NK-92 (cell line): Measurements from ENCODE around the gene RIBC1.
A peak's percentile ranks its signal among the peaks of the same experiment; 100 is the strongest.
"Not testable (repeated sequence)": the region's sequence is repeated elsewhere in the genome, so short reads cannot be mapped to it uniquely, and the experiment has no call there.

Experiments
- DNase-seq: peaks from one replicate; lab custom pipeline; 2025; ENCODE audit not compliant: unreplicated experiment; lab: John Stamatoyannopoulos, UW

The RIBC1 gene

GRCh38 chrX:53422861-53423306 lies at the start of gene RIBC1:
Gene RIBC1, plus strand, starts transcription at chrX:53422873. Its CDS starts 3,404 bp downstream, at chrX:53426277.
- DNase-seq, result no peak

- DNase-seq, result no peak
These were observed 49.4 kb upstream of the RIBC1 start for GRCh38 chrX:53373307-53373706.

GRCh38 chrX:53374222-53374820 lies 48.4 kb upstream of the RIBC1 start:
- DNase-seq, result no peak

- DNase-seq, result no peak
These were observed 47.8 kb upstream of the RIBC1 start for GRCh38 chrX:53374923-53375322.

- DNase-seq, result no peak
These were observed 45.8 kb upstream of the RIBC1 start for GRCh38 chrX:53376888-53377287.

- no peak for DNase-seq
These were observed 45.2 kb upstream of the RIBC1 start for GRCh38 chrX:53377464-53377863.

GRCh38 chrX:53379008-53379710 lies 43.5 kb upstream of the RIBC1 start:
- no peak for DNase-seq

GRCh38 chrX:53379747-53380146 lies 42.9 kb upstream of the RIBC1 start:
- DNase-seq, result no peak

GRCh38 chrX:53383376-53384076 lies 39.1 kb upstream of the RIBC1 start:
- DNase-seq, result no peak

- DNase-seq, result no peak
These were observed 26.9 kb upstream of the RIBC1 start for GRCh38 chrX:53395605-53396298.

- no peak for DNase-seq
These were observed 24.5 kb upstream of the RIBC1 start for GRCh38 chrX:53398216-53398615.

GRCh38 chrX:53403535-53403934 lies 19.1 kb upstream of the RIBC1 start:
- no peak for DNase-seq

- no peak for DNase-seq
These were observed 10.2 kb upstream of the RIBC1 start for GRCh38 chrX:53412446-53412845.

GRCh38 chrX:53420351-53420750 lies 2.3 kb upstream of the RIBC1 start:
- DNase-seq, result not testable (repeated sequence)

- no peak for DNase-seq
These were observed 1.5 kb upstream of the RIBC1 start for GRCh38 chrX:53421125-53421524.

- DNase-seq, result no peak
These were observed 944 bp upstream of the RIBC1 start for GRCh38 chrX:53421772-53422085.

- DNase-seq, result peak; percentile 65
These were observed 400 bp upstream of the RIBC1 start, which contains the start of gene SMC1A for GRCh38 chrX:53422086-53422860. Gene SMC1A, minus strand, starts transcription at chrX:53422654. Its CDS starts 54 bp downstream, at chrX:53422600.

GRCh38 chrX:53429755-53430154 lies 7.1 kb downstream of the RIBC1 start:
- no peak for DNase-seq

- DNase-seq, result no peak
These were observed 7.6 kb downstream of the RIBC1 start for GRCh38 chrX:53430231-53430630.

- DNase-seq, result peak; percentile 5
These were observed 11.3 kb downstream of the RIBC1 start, which contains the start of gene HSD17B10 for GRCh38 chrX:53433651-53434639. Gene HSD17B10, minus strand, starts transcription at chrX:53434370. Its CDS starts 25 bp downstream, at chrX:53434345.
